GM12865 (cell line): ENCODE measurements around the gene FGGY.
"Not testable (repeated sequence)": the region's sequence is repeated elsewhere in the genome, so short reads cannot be mapped to it uniquely, and the experiment has no call there.

Experiments used
- DNase-seq: peaks from one replicate; pipeline ENCODE4 v3.0.0; 2010; ENCODE audit warnings: low read depth
- H3K4me3 ChIP-seq: 2 replicates; pipeline ENCODE4 v1.5.1; 2011; ENCODE audit warnings: mild to moderate bottlenecking, low read depth, low read length, control low read depth
- TF ChIP-seq, protein P1 (sequence below): IDR thresholded peaks from 2 replicates; pipeline ENCODE4 v1.5.1; 2011; ENCODE audit warnings: low read length, control low read depth, low read depth, inconsistent platforms; ENCODE audit not compliant: insufficient read depth; ENCODE audit errors: missing control alignments

FGGY gene

GRCh38 chr1:59554752-59555151 lies 257.9 kb downstream of the FGGY start:
- TF ChIP-seq, protein P1, sequence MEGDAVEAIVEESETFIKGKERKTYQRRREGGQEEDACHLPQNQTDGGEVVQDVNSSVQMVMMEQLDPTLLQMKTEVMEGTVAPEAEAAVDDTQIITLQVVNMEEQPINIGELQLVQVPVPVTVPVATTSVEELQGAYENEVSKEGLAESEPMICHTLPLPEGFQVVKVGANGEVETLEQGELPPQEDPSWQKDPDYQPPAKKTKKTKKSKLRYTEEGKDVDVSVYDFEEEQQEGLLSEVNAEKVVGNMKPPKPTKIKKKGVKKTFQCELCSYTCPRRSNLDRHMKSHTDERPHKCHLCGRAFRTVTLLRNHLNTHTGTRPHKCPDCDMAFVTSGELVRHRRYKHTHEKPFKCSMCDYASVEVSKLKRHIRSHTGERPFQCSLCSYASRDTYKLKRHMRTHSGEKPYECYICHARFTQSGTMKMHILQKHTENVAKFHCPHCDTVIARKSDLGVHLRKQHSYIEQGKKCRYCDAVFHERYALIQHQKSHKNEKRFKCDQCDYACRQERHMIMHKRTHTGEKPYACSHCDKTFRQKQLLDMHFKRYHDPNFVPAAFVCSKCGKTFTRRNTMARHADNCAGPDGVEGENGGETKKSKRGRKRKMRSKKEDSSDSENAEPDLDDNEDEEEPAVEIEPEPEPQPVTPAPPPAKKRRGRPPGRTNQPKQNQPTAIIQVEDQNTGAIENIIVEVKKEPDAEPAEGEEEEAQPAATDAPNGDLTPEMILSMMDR, result no peak
- no peak overlapping the region for H3K4me3 ChIP-seq
- no peak for DNase-seq

DNA sequence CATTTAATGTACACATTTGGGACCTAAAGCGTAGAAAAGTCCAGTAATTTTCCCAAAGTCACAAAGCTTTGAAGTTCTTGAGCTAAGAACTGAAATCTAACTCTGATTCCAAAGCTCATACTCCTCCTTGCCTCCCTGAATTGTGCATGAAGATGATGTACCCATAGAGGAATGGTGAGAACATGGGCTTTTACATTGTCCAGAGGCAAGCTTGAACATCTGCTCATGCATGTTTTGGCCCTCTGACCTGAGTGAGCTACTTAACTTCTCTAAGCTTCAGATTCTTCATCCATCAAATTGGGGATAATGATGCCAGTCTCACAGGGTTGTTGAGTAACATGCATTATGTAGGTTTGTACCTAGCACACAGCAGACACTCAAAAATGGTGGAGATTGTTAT lies 259.5 kb downstream of the FGGY start:
- TF ChIP-seq, protein P1, result no peak
- no peak overlapping the region for H3K4me3 ChIP-seq
- DNase-seq, result no peak

- TF ChIP-seq, protein P1, result no peak
- DNase-seq, result no peak
Observed at GRCh38 chr1:59556802-59557548, 260.1 kb downstream of the FGGY start.

DNA sequence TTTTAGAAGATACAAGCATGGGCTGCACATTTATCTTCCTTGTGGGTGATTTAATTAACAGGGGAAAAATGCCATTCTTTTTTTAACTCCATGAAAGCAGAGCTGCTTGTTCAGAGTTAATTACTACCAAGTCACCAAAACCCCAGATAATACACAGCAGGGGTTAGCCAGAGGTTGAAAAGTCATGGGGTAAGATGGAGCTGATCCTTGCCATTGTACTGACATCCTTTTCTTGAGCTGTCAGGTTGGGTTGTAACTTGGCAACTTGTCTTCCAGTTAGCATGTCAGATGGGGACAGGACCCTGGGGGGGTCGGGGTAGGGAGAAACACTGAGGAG lies 260.6 kb downstream of the FGGY start:
- no peak overlapping the region for H3K4me3 ChIP-seq
- no peak for DNase-seq
- TF ChIP-seq, protein P1, result no peak

More at GRCh38 chr1:59556802-59557548, 260.1 kb downstream of the FGGY start:
- H3K4me3 ChIP-seq, result no peak overlapping the region

DNA sequence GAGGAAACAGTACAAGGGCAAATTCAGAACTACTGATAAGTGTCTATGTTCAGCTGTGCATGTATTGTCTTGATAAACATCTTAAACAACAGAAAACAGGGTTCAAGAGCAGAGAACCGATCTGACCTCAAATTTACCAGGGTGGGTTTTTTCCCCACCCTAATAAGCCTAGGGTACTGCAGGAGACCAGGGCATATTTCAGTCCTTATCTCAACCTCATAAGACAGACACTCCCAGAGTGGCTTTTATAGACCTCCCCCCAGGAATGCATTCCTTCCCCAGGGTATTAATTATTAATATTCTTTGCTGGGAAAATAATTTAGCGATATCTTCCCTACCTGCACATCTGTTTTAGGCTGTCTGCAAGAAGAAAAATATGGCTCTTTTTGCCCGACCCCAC lies 261.7 kb downstream of the FGGY start:
- DNase-seq, H3K4me3 ChIP-seq: not testable (repeated sequence)

- H3K4me3 ChIP-seq, result no peak overlapping the region
- TF ChIP-seq, protein P1, result no peak
- peak; percentile 37 for DNase-seq
Observed at GRCh38 chr1:59560807-59561450, 264.0 kb downstream of the FGGY start.

- TF ChIP-seq, protein P1, result no peak
- H3K4me3 ChIP-seq, result no peak overlapping the region
- DNase-seq, result no peak
Observed at GRCh38 chr1:59561796-59562195, 264.9 kb downstream of the FGGY start.
